ENCODE data around the gene APOBEC3G.

The APOBEC3G gene

GRCh38 chr22:39117585-39118191 is 40.6 kb downstream of the APOBEC3G start:
- Histone ChIP-seq H3K79me1 (ENCODE audit: low read depth, low read length) (no peaks in the 10 kb centered on the region), H3K18ac (ENCODE audit: low read length) (no peak overlapping the region), H3K9me3 (replicated peaks in 1 of 2; ENCODE audit: control insufficient read depth in 2 of 2, insufficient read depth in 1 of 2, low read depth in 1 of 2, low read length in 2 of 2) (no peaks in the 10 kb centered on the region), H3K4me3 (ENCODE audit: low read length in 2 of 2) (no peak overlapping the region), H3K4ac (ENCODE audit: low read length) (no peak overlapping the region), H2BK120ac (ENCODE audit: low read depth, low read length) (no peak overlapping the region), H2AFZ (ENCODE audit: low read length) (no peak overlapping the region), H2AK5ac (ENCODE audit: low read depth, low read length) (no peak overlapping the region), H2BK5ac (ENCODE audit: low read length) (no peak overlapping the region), H4K8ac (ENCODE audit: low read depth, low read length) (no peak overlapping the region), H3K14ac (ENCODE audit: low read length) (no peak overlapping the region), H4K91ac (ENCODE audit: low read depth, low read length, poor library complexity) (no peak overlapping the region), H3K4me2 (ENCODE audit: insufficient read depth, low read length, poor library complexity, severe bottlenecking) (no peak overlapping the region), H3K27ac (replicated peaks; ENCODE audit: low read length) (no peak overlapping the region), H3K9ac (ENCODE audit: low read depth, low read length, poor library complexity) (no peak overlapping the region), H3K27me3 (ENCODE audit: control insufficient read depth in 3 of 3, insufficient read depth in 3 of 3, low read depth in 1 of 3, low read length in 3 of 3) (peaks cover 0 to 44% (median 0%) of the 10 kb centered on the region in 3 experiments), H3K36me3 (replicated peaks in 1 of 2; ENCODE audit: control insufficient read depth in 2 of 2, insufficient read depth in 2 of 2, low read length in 2 of 2) (no peaks in the 10 kb centered on the region), H3K4me1 (ENCODE audit: control insufficient read depth in 2 of 2, insufficient read depth in 1 of 2, low read depth in 1 of 2, low read length in 2 of 2) (peaks cover 3 to 8% of the 10 kb centered on the region in 2 donors), H2BK15ac (ENCODE audit: low read length) (no peak overlapping the region), H3K23ac (ENCODE audit: low read depth, low read length, poor library complexity) (no peak overlapping the region), H2BK12ac (ENCODE audit: low read length) (no peak overlapping the region)
- DNase-seq (ENCODE audit: low spot score): no peak
- WGBS, 2 donors (ENCODE audit: extremely low coverage in 2 of 2, insufficient read length in 2 of 2, insufficient replicate concordance in 1 of 2): no CpG with 5 or more reads among the region's 14 CpGs

GRCh38 chr22:39120983-39121382 is 43.9 kb downstream of the APOBEC3G start:
- no peak for DNase-seq (ENCODE audit: low spot score)
- Histone ChIP-seq H3K9me3 (replicated peaks in 1 of 2; ENCODE audit: control insufficient read depth in 2 of 2, insufficient read depth in 1 of 2, low read depth in 1 of 2, low read length in 2 of 2) (no peaks in the 10 kb centered on the region), H4K91ac (ENCODE audit: low read depth, low read length, poor library complexity) (no peak overlapping the region), H3K27ac (replicated peaks; ENCODE audit: low read length) (no peak overlapping the region), H3K9ac (ENCODE audit: low read depth, low read length, poor library complexity) (no peak overlapping the region), H3K18ac (ENCODE audit: low read length) (no peak overlapping the region), H3K79me1 (ENCODE audit: low read depth, low read length) (no peaks in the 10 kb centered on the region), H3K4me1 (ENCODE audit: control insufficient read depth in 2 of 2, insufficient read depth in 1 of 2, low read depth in 1 of 2, low read length in 2 of 2) (peaks cover 8 to 9% of the 10 kb centered on the region in 2 donors), H3K36me3 (replicated peaks in 1 of 2; ENCODE audit: control insufficient read depth in 2 of 2, insufficient read depth in 2 of 2, low read length in 2 of 2) (no peaks in the 10 kb centered on the region), H2AK5ac (ENCODE audit: low read depth, low read length) (no peak overlapping the region), H2BK15ac (ENCODE audit: low read length) (no peak overlapping the region), H2BK120ac (ENCODE audit: low read depth, low read length) (no peak overlapping the region), H3K4ac (ENCODE audit: low read length) (no peak overlapping the region), H3K4me3 (ENCODE audit: low read length in 2 of 2) (no peak overlapping the region), H3K23ac (ENCODE audit: low read depth, low read length, poor library complexity) (no peak overlapping the region), H4K8ac (ENCODE audit: low read depth, low read length) (no peak overlapping the region), H2BK5ac (ENCODE audit: low read length) (no peak overlapping the region), H3K27me3 (ENCODE audit: control insufficient read depth in 3 of 3, insufficient read depth in 3 of 3, low read depth in 1 of 3, low read length in 3 of 3) (peaks cover 0 to 18% (median 0%) of the 10 kb centered on the region in 3 experiments), H3K4me2 (ENCODE audit: insufficient read depth, low read length, poor library complexity, severe bottlenecking) (no peak overlapping the region), H3K14ac (ENCODE audit: low read length) (no peak overlapping the region), H2BK12ac (ENCODE audit: low read length) (no peak overlapping the region), H2AFZ (ENCODE audit: low read length) (no peak overlapping the region)
- WGBS, 2 donors (ENCODE audit: extremely low coverage in 2 of 2, insufficient read length in 2 of 2, insufficient replicate concordance in 1 of 2): no CpG with 5 or more reads among the region's 4 CpGs

GRCh38 chr22:39122772-39123470 is 45.8 kb downstream of the APOBEC3G start:
- H3K18ac ChIP-seq (ENCODE audit: low read length): peak overlapping the region; percentile 91
- no peaks in the 10 kb centered on the region for H3K9me3 ChIP-seq (replicated peaks in 1 of 2; ENCODE audit: control insufficient read depth in 2 of 2, insufficient read depth in 1 of 2, low read depth in 1 of 2, low read length in 2 of 2)
- H3K4me3 ChIP-seq (ENCODE audit: low read length in 2 of 2): no peak overlapping the region
- H4K8ac ChIP-seq (ENCODE audit: low read depth, low read length): no peak overlapping the region
- no peaks in the 10 kb centered on the region for H3K27me3 ChIP-seq (ENCODE audit: control insufficient read depth in 3 of 3, insufficient read depth in 3 of 3, low read depth in 1 of 3, low read length in 3 of 3)
- H2AK5ac ChIP-seq (ENCODE audit: low read depth, low read length): peak overlapping the region; percentile 87
- no peaks in the 10 kb centered on the region for H3K36me3 ChIP-seq (replicated peaks in 1 of 2; ENCODE audit: control insufficient read depth in 2 of 2, insufficient read depth in 2 of 2, low read length in 2 of 2)
- H3K4ac ChIP-seq (ENCODE audit: low read length): no peak overlapping the region
- DNase-seq (ENCODE audit: low spot score): no peak
- WGBS, 2 donors (ENCODE audit: extremely low coverage in 2 of 2, insufficient read length in 2 of 2, insufficient replicate concordance in 1 of 2): no CpG with 5 or more reads among the region's 17 CpGs
- no peak overlapping the region for H2AFZ ChIP-seq (ENCODE audit: low read length)
- H2BK15ac ChIP-seq (ENCODE audit: low read length): peak overlapping the region; percentile 87
- peak overlapping the region; percentile 39 for H3K14ac ChIP-seq (ENCODE audit: low read length)
- H3K23ac ChIP-seq (ENCODE audit: low read depth, low read length, poor library complexity): no peak overlapping the region
- H2BK120ac ChIP-seq (ENCODE audit: low read depth, low read length): peak overlapping the region; percentile 76
- H3K4me1 ChIP-seq (ENCODE audit: control insufficient read depth in 2 of 2, insufficient read depth in 1 of 2, low read depth in 1 of 2, low read length in 2 of 2): peaks cover 11 to 12% of the 10 kb centered on the region in 2 donors
- peak overlapping the region; percentile 67 for H2BK12ac ChIP-seq (ENCODE audit: low read length)
- H3K4me2 ChIP-seq (ENCODE audit: insufficient read depth, low read length, poor library complexity, severe bottlenecking): no peak overlapping the region
- no peaks in the 10 kb centered on the region for H3K79me1 ChIP-seq (ENCODE audit: low read depth, low read length)
- H4K91ac ChIP-seq (ENCODE audit: low read depth, low read length, poor library complexity): no peak overlapping the region
- H3K27ac ChIP-seq (replicated peaks; ENCODE audit: low read length): no peak overlapping the region
- peak overlapping the region; percentile 94 for H2BK5ac ChIP-seq (ENCODE audit: low read length)
- H3K9ac ChIP-seq (ENCODE audit: low read depth, low read length, poor library complexity): no peak overlapping the region
